Esophagus squamous epithelium (tissue), 4 donors: ENCODE measurements around the gene CDKAL1.

ENCODE experiments used
- CTCF ChIP-seq, 6 experiments: fragments of 450-650 bp in 4 of 6; fragments of 200-600 bp in 2 of 6; sonication (generic) in 2 of 6; IDR thresholded peaks; one replicate each; pipeline ENCODE4 v1.5.1; 2016 to 2019; ENCODE audit warnings: antibody characterized with exemption in 6 of 6, mild to moderate bottlenecking in 4 of 6, moderate library complexity in 4 of 6
- POLR2A ChIP-seq, 4 donors: fragments of 450-650 bp; IDR thresholded peaks; one replicate each; pipeline ENCODE4 v1.6.1; 2017; ENCODE audit warnings: antibody characterized with exemption in 4 of 4, mild to moderate bottlenecking in 4 of 4, moderate library complexity in 3 of 4

- no peak for TF ChIP-seq CTCF (IDR thresholded peaks at IDR 0.05)
- no peak for TF ChIP-seq POLR2A (IDR thresholded peaks at IDR 0.05)
Observed at GRCh38 chr6:21102201-21102600, 567.9 kb downstream of the CDKAL1 start.
